Loucy (cell line): ENCODE measurements around the gene IRGC.

Experiments used
- EZH2phosphoT487 ChIP-seq: fragments of 200-600 bp; IDR thresholded peaks from 2 replicates; pipeline ENCODE4 v1.6.1; 2018; ENCODE audit warnings: antibody characterized with exemption, mild to moderate bottlenecking, moderate library complexity, borderline replicate concordance
- TF ChIP-seq, protein P1 (sequence below): fragments of 200-600 bp; sonication (generic); conservative IDR thresholded peaks from 2 replicates; pipeline ENCODE4 v1.5.1; 2014; ENCODE audit warnings: mild to moderate bottlenecking, antibody characterized with exemption, low read length

DNA sequence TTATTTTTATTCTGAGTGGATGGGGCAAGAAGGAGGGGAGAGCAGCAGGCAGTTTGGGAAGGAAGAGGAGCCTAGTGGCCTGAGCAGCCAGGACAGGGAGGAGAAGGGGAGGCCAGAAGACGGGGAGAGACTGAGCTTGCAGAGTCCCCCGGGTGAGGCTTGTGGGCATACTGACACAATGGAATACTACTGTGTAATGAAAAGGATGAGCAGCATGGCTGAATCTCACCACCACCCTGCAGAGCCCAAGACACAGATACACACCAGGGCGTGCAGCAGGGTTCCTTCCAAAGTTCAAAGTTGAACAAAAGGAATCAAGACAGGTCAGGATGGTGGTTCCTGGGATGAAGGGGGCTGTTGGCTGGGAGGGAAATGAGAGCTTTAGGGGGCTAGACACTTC, 46.9 kb downstream of the IRGC start:
- TF ChIP-seq, protein P1, sequence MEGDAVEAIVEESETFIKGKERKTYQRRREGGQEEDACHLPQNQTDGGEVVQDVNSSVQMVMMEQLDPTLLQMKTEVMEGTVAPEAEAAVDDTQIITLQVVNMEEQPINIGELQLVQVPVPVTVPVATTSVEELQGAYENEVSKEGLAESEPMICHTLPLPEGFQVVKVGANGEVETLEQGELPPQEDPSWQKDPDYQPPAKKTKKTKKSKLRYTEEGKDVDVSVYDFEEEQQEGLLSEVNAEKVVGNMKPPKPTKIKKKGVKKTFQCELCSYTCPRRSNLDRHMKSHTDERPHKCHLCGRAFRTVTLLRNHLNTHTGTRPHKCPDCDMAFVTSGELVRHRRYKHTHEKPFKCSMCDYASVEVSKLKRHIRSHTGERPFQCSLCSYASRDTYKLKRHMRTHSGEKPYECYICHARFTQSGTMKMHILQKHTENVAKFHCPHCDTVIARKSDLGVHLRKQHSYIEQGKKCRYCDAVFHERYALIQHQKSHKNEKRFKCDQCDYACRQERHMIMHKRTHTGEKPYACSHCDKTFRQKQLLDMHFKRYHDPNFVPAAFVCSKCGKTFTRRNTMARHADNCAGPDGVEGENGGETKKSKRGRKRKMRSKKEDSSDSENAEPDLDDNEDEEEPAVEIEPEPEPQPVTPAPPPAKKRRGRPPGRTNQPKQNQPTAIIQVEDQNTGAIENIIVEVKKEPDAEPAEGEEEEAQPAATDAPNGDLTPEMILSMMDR: no peak
- no peak for TF ChIP-seq EZH2phosphoT487
